Measurements from ENCODE around the gene UBE2Z.

Gene UBE2Z

DNA sequence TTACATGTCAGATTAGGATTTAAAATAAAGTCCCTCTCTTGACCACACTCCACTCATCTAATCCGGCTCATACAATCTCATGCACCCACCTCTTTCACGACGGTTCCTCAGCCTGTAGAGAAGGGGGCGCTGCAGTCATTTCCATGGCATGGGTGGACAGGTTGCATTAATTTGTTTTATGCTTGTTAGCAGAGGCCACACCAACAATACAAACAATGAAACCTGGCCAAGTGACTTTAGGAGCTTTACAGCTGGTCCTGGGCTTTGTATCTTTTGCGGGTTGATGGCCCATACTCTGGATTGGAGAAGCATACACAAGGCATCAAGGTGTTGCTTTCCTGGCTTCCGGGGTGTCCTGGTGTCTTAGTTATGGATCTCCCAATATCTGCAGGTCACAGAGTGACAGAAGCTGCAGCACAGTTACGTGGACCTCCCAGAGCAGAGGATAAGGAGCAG, 46.1 kb downstream of the UBE2Z start:
- Histone ChIP-seq H3K4me2 (ENCODE audit: low read depth, low read length) (no peak overlapping the region), H3K79me2 (ENCODE audit: low read length) (no peaks in the 10 kb centered on the region), H3K9me3 (replicated peaks; ENCODE audit: insufficient read depth, low read length) (no peaks in the 10 kb centered on the region), H3K27ac (ENCODE audit: low read length) (no peak overlapping the region), H4K20me1 (ENCODE audit: insufficient read depth, low read length) (no peaks in the 10 kb centered on the region), H3K9ac (ENCODE audit: low read length) (no peak overlapping the region), H3K36me3 (replicated peaks; ENCODE audit: insufficient read depth, low read length) (no peaks in the 10 kb centered on the region), H3F3A (ENCODE audit: insufficient read depth, low read length) (no peaks in the 10 kb centered on the region), H3K4me3 (ENCODE audit: low read length) (no peak overlapping the region), H3K4me1 (ENCODE audit: low read length) (no peaks in the 10 kb centered on the region), H2AFZ (ENCODE audit: low read length) (no peak overlapping the region), H3K27me3 (replicated peaks; ENCODE audit: insufficient read depth, low read length) (peaks cover 17% of the 10 kb centered on the region), H3K9me2 (replicated peaks; ENCODE audit: insufficient read depth, low read length) (no peaks in the 10 kb centered on the region)
- DNase-seq = no peak
- TF ChIP-seq, protein P1, sequence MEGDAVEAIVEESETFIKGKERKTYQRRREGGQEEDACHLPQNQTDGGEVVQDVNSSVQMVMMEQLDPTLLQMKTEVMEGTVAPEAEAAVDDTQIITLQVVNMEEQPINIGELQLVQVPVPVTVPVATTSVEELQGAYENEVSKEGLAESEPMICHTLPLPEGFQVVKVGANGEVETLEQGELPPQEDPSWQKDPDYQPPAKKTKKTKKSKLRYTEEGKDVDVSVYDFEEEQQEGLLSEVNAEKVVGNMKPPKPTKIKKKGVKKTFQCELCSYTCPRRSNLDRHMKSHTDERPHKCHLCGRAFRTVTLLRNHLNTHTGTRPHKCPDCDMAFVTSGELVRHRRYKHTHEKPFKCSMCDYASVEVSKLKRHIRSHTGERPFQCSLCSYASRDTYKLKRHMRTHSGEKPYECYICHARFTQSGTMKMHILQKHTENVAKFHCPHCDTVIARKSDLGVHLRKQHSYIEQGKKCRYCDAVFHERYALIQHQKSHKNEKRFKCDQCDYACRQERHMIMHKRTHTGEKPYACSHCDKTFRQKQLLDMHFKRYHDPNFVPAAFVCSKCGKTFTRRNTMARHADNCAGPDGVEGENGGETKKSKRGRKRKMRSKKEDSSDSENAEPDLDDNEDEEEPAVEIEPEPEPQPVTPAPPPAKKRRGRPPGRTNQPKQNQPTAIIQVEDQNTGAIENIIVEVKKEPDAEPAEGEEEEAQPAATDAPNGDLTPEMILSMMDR (IDR thresholded peaks at IDR 0.05; ENCODE audit: low read length) = 0 out of 2 replicates have a peak, but pooled peaks have one; percentile 11
- no peak for TF ChIP-seq EZH2 (optimal IDR thresholded peaks at IDR 0.05; ENCODE audit: low read depth, low read length)

DNA sequence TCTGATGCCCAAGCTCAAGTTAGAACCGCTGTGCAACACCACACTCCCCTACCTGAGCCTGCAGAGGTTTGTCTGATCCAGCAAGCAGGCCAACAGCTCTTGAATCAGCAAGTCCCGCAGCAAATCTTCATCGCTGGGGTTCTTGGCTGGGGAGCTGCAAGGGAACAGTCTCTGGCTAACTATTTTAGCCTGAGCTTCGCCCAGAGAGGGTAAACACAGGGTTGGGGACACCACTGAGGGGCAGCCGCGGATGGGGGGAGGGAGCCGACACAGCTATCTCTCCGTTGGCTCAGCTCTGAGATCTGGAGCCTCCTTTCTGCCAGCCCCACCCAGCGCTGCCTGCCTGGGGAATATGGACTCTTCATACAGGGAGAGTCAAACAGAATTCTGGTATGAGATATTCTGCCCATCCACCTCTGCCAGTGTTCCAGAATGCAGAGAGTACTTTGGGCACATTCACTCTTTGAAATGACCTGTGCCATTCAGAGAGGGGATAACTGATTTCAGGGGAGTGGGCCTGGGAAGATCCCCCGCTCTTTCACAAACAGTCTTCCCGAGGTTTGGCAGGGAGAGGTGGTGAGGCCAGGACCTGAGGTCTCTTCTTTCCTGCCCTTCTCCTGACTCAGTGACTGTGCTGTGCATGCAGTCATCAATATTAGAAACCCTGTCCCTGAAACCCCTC, 52.8 kb downstream of the UBE2Z start:
- DNase-seq = no peak
- no peak overlapping the region for H3K4me2 ChIP-seq (ENCODE audit: low read depth, low read length)
- H3K79me2 ChIP-seq (ENCODE audit: low read length) = no peaks in the 10 kb centered on the region
- no peaks in the 10 kb centered on the region for H3K36me3 ChIP-seq (replicated peaks; ENCODE audit: insufficient read depth, low read length)
- H3K4me3 ChIP-seq (ENCODE audit: low read length) = no peak overlapping the region
- no peaks in the 10 kb centered on the region for H3F3A ChIP-seq (ENCODE audit: insufficient read depth, low read length)
- no peaks in the 10 kb centered on the region for H3K9me3 ChIP-seq (replicated peaks; ENCODE audit: insufficient read depth, low read length)
- H4K20me1 ChIP-seq (ENCODE audit: insufficient read depth, low read length) = no peaks in the 10 kb centered on the region
- H3K9ac ChIP-seq (ENCODE audit: low read length) = no peak overlapping the region
- H2AFZ ChIP-seq (ENCODE audit: low read length) = no peak overlapping the region
- no peaks in the 10 kb centered on the region for H3K9me2 ChIP-seq (replicated peaks; ENCODE audit: insufficient read depth, low read length)
- H3K4me1 ChIP-seq (ENCODE audit: low read length) = no peaks in the 10 kb centered on the region
- peaks cover 56% of the 10 kb centered on the region for H3K27me3 ChIP-seq (replicated peaks; ENCODE audit: insufficient read depth, low read length)
- no peak overlapping the region for H3K27ac ChIP-seq (ENCODE audit: low read length)
- TF ChIP-seq EZH2 (optimal IDR thresholded peaks at IDR 0.05; ENCODE audit: low read depth, low read length) (peak; percentile 36), EZH2phosphoT487 (IDR thresholded peaks at IDR 0.05; ENCODE audit: low read length) (no peak)

DNA sequence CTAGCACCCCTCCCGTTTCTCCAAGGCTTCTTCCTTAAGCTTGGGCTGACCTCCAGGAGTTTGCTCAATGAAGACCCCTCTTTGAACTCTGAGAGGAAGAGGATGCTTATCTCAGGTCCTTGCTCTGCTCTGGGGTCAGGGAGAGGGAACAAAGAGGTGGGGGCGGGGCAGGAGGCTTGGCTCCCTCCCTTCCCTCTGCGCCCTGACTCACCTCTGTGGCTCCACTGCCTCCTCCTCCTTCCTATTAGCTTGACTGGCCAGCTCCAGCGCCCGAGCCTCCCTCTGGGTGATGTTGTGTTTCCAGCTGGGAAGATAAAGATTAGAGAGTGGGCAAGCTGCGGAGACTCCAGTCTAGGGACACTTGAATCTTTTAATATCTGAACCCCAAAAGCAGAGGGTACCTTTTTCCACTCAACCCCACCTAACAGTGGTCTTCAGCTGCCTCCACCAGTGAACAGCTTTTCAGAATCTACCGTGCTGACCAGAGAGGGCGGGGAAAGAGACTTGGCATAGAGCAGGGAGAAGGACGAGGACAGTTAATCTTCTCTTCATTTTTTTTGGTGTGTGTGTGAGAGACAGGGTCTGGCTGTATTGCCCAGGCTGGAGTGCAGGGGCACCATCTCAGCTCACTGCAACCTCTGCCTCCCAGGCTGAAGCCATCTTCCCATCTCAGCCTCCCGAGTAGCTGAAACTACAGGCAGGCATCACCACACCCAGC, 53.5 kb downstream of the UBE2Z start:
- Histone ChIP-seq H3K9ac (ENCODE audit: low read length) (no peak overlapping the region), H2AFZ (ENCODE audit: low read length) (no peak overlapping the region), H3K4me3 (ENCODE audit: low read length) (no peak overlapping the region), H3K79me2 (ENCODE audit: low read length) (no peaks in the 10 kb centered on the region), H3K4me1 (ENCODE audit: low read length) (no peaks in the 10 kb centered on the region), H3K9me2 (replicated peaks; ENCODE audit: insufficient read depth, low read length) (no peaks in the 10 kb centered on the region), H3K27ac (ENCODE audit: low read length) (no peak overlapping the region), H3K4me2 (ENCODE audit: low read depth, low read length) (no peak overlapping the region), H3K27me3 (replicated peaks; ENCODE audit: insufficient read depth, low read length) (peaks cover 57% of the 10 kb centered on the region), H3F3A (ENCODE audit: insufficient read depth, low read length) (no peaks in the 10 kb centered on the region), H3K36me3 (replicated peaks; ENCODE audit: insufficient read depth, low read length) (no peaks in the 10 kb centered on the region), H3K9me3 (replicated peaks; ENCODE audit: insufficient read depth, low read length) (no peaks in the 10 kb centered on the region), H4K20me1 (ENCODE audit: insufficient read depth, low read length) (no peaks in the 10 kb centered on the region)
- TF ChIP-seq EZH2 (optimal IDR thresholded peaks at IDR 0.05; ENCODE audit: low read depth, low read length) = no peak
- TF ChIP-seq EZH2phosphoT487 (IDR thresholded peaks at IDR 0.05; ENCODE audit: low read length) = no peak
- TF ChIP-seq, protein P1 (IDR thresholded peaks at IDR 0.05; ENCODE audit: low read length) = no peak
- DNase-seq = no peak

DNA sequence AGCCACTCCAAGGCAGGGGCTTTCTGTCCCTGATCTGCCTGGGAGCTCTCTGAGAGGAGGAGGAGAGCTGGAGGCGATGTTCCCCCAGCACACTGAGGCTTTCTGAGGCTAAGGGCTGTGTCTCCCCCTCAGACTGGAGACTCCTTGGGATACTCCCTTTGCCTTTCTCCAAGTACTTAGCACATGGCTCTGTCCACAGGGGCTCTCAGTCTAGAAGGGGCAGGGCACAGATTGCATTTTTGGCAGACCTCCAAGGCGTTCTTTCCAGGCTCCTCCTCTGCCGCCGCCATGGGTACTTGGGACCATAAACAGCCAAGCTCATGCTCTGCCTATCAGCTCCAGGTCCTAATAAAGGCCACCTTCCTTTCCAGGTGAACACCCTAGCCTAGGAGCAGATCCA, 62.0 kb downstream of the UBE2Z start:
- H3K27me3 ChIP-seq (replicated peaks; ENCODE audit: insufficient read depth, low read length) = peaks cover 87% of the 10 kb centered on the region
- DNase-seq = no peak
- H3K27ac ChIP-seq (ENCODE audit: low read length) = no peak overlapping the region
- H3K79me2 ChIP-seq (ENCODE audit: low read length) = no peaks in the 10 kb centered on the region
- no peaks in the 10 kb centered on the region for H3K4me1 ChIP-seq (ENCODE audit: low read length)
- no peaks in the 10 kb centered on the region for H4K20me1 ChIP-seq (ENCODE audit: insufficient read depth, low read length)
- TF ChIP-seq, protein P1 (IDR thresholded peaks at IDR 0.05; ENCODE audit: low read length) = no peak
- no peak for TF ChIP-seq EZH2 (optimal IDR thresholded peaks at IDR 0.05; ENCODE audit: low read depth, low read length)
- TF ChIP-seq EZH2phosphoT487 (IDR thresholded peaks at IDR 0.05; ENCODE audit: low read length) = no peak
- H3K9ac ChIP-seq (ENCODE audit: low read length) = no peak overlapping the region
- no peak overlapping the region for H3K4me2 ChIP-seq (ENCODE audit: low read depth, low read length)
- no peak overlapping the region for H2AFZ ChIP-seq (ENCODE audit: low read length)
- H3K9me2 ChIP-seq (replicated peaks; ENCODE audit: insufficient read depth, low read length) = no peaks in the 10 kb centered on the region
- H3K9me3 ChIP-seq (replicated peaks; ENCODE audit: insufficient read depth, low read length) = no peaks in the 10 kb centered on the region
- H3K36me3 ChIP-seq (replicated peaks; ENCODE audit: insufficient read depth, low read length) = no peaks in the 10 kb centered on the region
- H3F3A ChIP-seq (ENCODE audit: insufficient read depth, low read length) = no peaks in the 10 kb centered on the region
- no peak overlapping the region for H3K4me3 ChIP-seq (ENCODE audit: low read length)
